ENCODE measurements around the gene RELN. TPM values are rescaled to one million over a fixed set of nuclear protein-coding genes. Genes with fewer than 3 reads are reported as not detected.

RELN gene
- total and polyA plus RNA-seq, 10 of the 15 experiments (the other 5 are each of a cell fraction or from before 2014, with no cell fraction given): 0.11 to 0.21 TPM; not detected in 8

DNA sequence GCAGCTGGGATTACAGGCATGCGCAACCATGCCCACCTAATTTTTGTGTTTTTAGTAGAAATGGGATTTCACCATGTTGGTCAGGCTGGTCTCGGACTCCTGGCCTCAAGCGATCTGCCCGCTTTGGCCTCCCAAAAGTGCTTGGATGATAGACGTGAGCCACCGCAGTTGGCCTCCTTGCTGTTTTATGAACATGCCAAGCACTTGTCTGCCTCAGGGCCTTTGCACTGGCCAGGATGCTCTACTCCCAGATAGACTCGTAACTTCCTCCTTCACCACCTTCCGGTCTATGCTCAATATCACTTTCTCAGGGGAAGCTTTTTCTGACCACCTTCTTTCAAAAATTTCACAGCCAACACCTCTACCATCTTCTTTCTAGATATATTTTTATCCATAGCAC is 549.8 kb downstream of the RELN start (continued):
- TF ChIP-seq ZBTB11 (CRISPR knock-in tag; IDR thresholded peaks at IDR 0.05) (no peak), E2F8 (IDR thresholded peaks at IDR 0.05; ENCODE audit: low read depth, partially characterized antibody) (no peak), BMI1 (IDR thresholded peaks at IDR 0.05; ENCODE audit: borderline replicate concordance) (no peak), MXI1 (IDR thresholded peaks at IDR 0.05; ENCODE audit: low read depth, low read length) (no peak), CBX5 (IDR thresholded peaks at IDR 0.05; ENCODE audit: low read depth) (no peak)

DNA sequence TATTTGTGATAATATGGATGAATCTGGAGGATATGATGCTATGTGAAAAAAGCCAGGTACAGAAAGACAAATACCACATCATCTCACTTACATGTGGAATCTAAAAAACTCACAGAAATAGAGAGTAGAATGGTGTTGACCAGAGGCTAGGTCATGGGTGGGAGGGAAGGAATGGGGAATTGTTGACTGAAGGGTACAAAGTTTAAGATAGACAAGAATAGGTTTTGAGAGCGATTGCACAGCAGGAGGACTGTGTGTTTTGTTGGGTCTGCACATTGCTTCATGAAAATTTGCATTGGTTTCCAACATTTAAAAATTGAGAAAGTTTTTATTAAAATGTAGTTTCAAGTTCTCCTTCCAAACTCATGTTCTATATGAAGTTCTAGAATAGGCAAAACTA is 551.8 kb downstream of the RELN start:
- ATAC-seq (no peak), FAIRE-seq (no peak), DNase-seq (ENCODE audit: low read depth, low spot score) (no peak)
- no peaks in the 10 kb centered on the region for H3K79me2 ChIP-seq (ENCODE audit: control insufficient read depth, insufficient read depth, low read length)
- CTCF ChIA-PET: no interaction called here
- POLR2A ChIA-PET: no interaction called here
- H3K27ac ChIP-seq (ENCODE audit: control insufficient read depth, insufficient read depth): no peak overlapping the region
- no peaks in the 10 kb centered on the region; the same call in 2 of the 3 replicates for H3K9me3 ChIP-seq (replicated peaks; ENCODE audit: control insufficient read depth, insufficient read depth, low read length)
- WGBS (ENCODE audit: insufficient coverage, insufficient replicate concordance, low lambda C conversion rate, missing lambda C conversion rate): 27% methylated on average over 1 of the region's 1 CpG
- 0 out of 2 replicates have a peak, but pooled peaks cover 3% of the 10 kb centered on the region for H3K4me1 ChIP-seq (ENCODE audit: control insufficient read depth, insufficient read depth, low read length)
- intact Hi-C loops (cut with micrococcal nuclease; ENCODE audit: unreplicated experiment) (no loop called here), in situ Hi-C loops (cut with MboI) (no loop called here)
- SMC1A ChIA-PET (ENCODE audit: uncharacterized antibody, unreplicated experiment): no interaction called here
- H3K4me3 ChIP-seq: no peak overlapping the region
- RAD21 ChIA-PET (ENCODE audit: unreplicated experiment): no interaction called here
- no peak overlapping the region for H2AFZ ChIP-seq (ENCODE audit: control insufficient read depth, low read depth, low read length)
- no TSS peak for BruUV-seq (replicated peaks)
- no peaks in the 10 kb centered on the region for H4K20me1 ChIP-seq (ENCODE audit: control insufficient read depth, insufficient read depth)
- no peaks in the 10 kb centered on the region for H3K36me3 ChIP-seq (ENCODE audit: control insufficient read depth in 2 of 2, insufficient read depth in 2 of 2, low read length in 1 of 2)
- H3K9ac ChIP-seq (ENCODE audit: control insufficient read depth, insufficient read depth, low read length): no peak overlapping the region
- peaks cover 0 to 3% of the 10 kb centered on the region in 2 experiments; a peak in 2 of 4 replicates for H3K27me3 ChIP-seq (replicated peaks in 1 of 2; ENCODE audit: control insufficient read depth in 2 of 2, insufficient read depth in 2 of 2, low read length in 1 of 2)
- H3K4me2 ChIP-seq (ENCODE audit: control insufficient read depth, insufficient read depth): no peak overlapping the region
- TF ChIP-seq, protein P1, sequence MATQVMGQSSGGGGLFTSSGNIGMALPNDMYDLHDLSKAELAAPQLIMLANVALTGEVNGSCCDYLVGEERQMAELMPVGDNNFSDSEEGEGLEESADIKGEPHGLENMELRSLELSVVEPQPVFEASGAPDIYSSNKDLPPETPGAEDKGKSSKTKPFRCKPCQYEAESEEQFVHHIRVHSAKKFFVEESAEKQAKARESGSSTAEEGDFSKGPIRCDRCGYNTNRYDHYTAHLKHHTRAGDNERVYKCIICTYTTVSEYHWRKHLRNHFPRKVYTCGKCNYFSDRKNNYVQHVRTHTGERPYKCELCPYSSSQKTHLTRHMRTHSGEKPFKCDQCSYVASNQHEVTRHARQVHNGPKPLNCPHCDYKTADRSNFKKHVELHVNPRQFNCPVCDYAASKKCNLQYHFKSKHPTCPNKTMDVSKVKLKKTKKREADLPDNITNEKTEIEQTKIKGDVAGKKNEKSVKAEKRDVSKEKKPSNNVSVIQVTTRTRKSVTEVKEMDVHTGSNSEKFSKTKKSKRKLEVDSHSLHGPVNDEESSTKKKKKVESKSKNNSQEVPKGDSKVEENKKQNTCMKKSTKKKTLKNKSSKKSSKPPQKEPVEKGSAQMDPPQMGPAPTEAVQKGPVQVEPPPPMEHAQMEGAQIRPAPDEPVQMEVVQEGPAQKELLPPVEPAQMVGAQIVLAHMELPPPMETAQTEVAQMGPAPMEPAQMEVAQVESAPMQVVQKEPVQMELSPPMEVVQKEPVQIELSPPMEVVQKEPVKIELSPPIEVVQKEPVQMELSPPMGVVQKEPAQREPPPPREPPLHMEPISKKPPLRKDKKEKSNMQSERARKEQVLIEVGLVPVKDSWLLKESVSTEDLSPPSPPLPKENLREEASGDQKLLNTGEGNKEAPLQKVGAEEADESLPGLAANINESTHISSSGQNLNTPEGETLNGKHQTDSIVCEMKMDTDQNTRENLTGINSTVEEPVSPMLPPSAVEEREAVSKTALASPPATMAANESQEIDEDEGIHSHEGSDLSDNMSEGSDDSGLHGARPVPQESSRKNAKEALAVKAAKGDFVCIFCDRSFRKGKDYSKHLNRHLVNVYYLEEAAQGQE (IDR thresholded peaks at IDR 0.05; ENCODE audit: low read depth, low read length): no peak
- TF ChIP-seq ZNF384 (IDR thresholded peaks at IDR 0.05; ENCODE audit: borderline replicate concordance, low read depth, low read length) (no peak), RELB (IDR thresholded peaks at IDR 0.05; ENCODE audit: low read depth) (no peak), CHD2 (IDR thresholded peaks at IDR 0.05; ENCODE audit: borderline replicate concordance, low read depth, low read length) (no peak)

Measured in GM12878 (cell line).